Pancreas (tissue), 10 donors: Measurements from ENCODE around the gene EPHA3. TPM values are rescaled to one million over a fixed set of nuclear protein-coding genes. Genes with fewer than 3 reads are reported as not detected.

ENCODE experiments used
- ATAC-seq, 4 donors: fragments of 200-7000 bp; cut with Tn5 transposase; one replicate each; pipeline versions ENCODE4 v1.8.0 to v1.9.1; 2020; ENCODE audit warnings: mild to moderate bottlenecking in 4 of 4, moderate library complexity in 4 of 4
- DNase-seq, 6 donors: peaks; one replicate each; pipeline ENCODE4 v3.0.0-alpha.2; 2020
- FAIRE-seq: peaks from 2 replicates; lab custom pipeline; 2012; peaks lifted over from hg19 to GRCh38; lab: Jason Lieb, UNC
- H3K27ac ChIP-seq, 4 donors: fragments of 200-600 bp; sonication (generic); 1 replicate in 3 of 4; 2 replicates in 1 of 4; pipeline versions ENCODE4 v1.5.0 to v1.8.0; 2020
- H3K27me3 ChIP-seq, 4 donors: fragments of 200-600 bp; one replicate each; pipeline ENCODE4 v1.8.0; 2021
- H3K36me3 ChIP-seq, 3 donors: fragments of 200-600 bp; sonication (generic) in 1 of 3; one replicate each; pipeline versions ENCODE4 v1.5.0 to v1.8.0; 2020 to 2021
- H3K4me1 ChIP-seq, 3 donors: fragments of 200-600 bp; one replicate each; pipeline ENCODE4 v1.8.0; 2021
- H3K4me3 ChIP-seq, 4 donors: fragments of 200-600 bp; sonication (generic) in 2 of 4; one replicate each; pipeline versions ENCODE4 v1.5.0 to v1.8.0; 2020 to 2021
- H3K9me3 ChIP-seq, 4 donors: fragments of 200-600 bp; one replicate each; pipeline ENCODE4 v1.8.0; 2021
- WGBS, 2 donors: extraction: QIAGEN DNeasy Blood & Tissue Kit; methylation state at CpG; one replicate each; pipeline ENCODE4 v1.1.7; 2013; 5-methylcytosine and 5-hydroxymethylcytosine counted together
- intact Hi-C, 3 donors: fragments of 100-400 bp; cut with DNase I; formaldehyde crosslinking; loops; one replicate each; pipeline versions ENCODE4 v1.11.1 to v1.14.2; 2022
- polyA plus RNA-seq, 2 donors: library from polyadenylated mRNA; stranded (reverse); fragments of 200-250 nt; gene quantifications; one replicate each; pipeline ENCODE4 v1.2.3, GENCODE V29; 2013
- total RNA-seq, 6 donors: library from RNA; stranded (reverse); fragmentation: NEBNext Ultra II Directional in 4 of 6; extraction: Animal tissue kit (Norgen Biotek cat#: 25700) in 4 of 6; gene quantifications; one replicate each; pipeline versions ENCODE4 v1.2.1 to v1.2.4, GENCODE V29; 2021 to 2023
- TF ChIP-seq, protein P1 (sequence below), 4 donors: fragments of 200-600 bp; sonication (generic) in 3 of 4; IDR thresholded peaks; one replicate each; pipeline versions ENCODE4 v1.5.0 to v1.8.0; 2021; ENCODE audit warnings: antibody characterized with exemption in 4 of 4
- donor health status: healthy with polysubstance abuse.
- donor health status: DM: no; HTN: no; CAD: no; lungs with moderate emphysema.
- donor health status: DM: no; HTN: no; CAD: no.
- donor health status: control.
- donor health status: control.
- donor health status: Bipolar disorder and iron deficiency.
- donor health status: DM: yes; HTN: yes; CAD: no.
- donor health status: DM: no; HTN: no; CAD: no.
- donor health status: DM: no; HTN: no; CAD: no.
- donor health status: DM: yes; HTN: yes; CAD: no.

The EPHA3 gene
- total and polyA plus RNA-seq, 8 donors = 0.27 to 7.7 (median 0.80) TPM

GRCh38 chr3:89264037-89264560, 156.7 kb downstream of the EPHA3 start:
- Histone ChIP-seq H3K36me3 (no peaks in the 10 kb centered on the region), H3K9me3 (no peaks in the 10 kb centered on the region), H3K4me1 (peaks cover 0 to 3% (median 0%) of the 10 kb centered on the region in 3 donors), H3K4me3 (no peak overlapping the region), H3K27ac (no peak overlapping the region), H3K27me3 (no peaks in the 10 kb centered on the region)
- ATAC-seq (no peak), FAIRE-seq (no peak), DNase-seq (no peak)
- intact Hi-C loops = no loop called here
- 83 to 84% methylated on average over 6 of the region's 6 CpGs for WGBS, 2 donors
- TF ChIP-seq, protein P1, sequence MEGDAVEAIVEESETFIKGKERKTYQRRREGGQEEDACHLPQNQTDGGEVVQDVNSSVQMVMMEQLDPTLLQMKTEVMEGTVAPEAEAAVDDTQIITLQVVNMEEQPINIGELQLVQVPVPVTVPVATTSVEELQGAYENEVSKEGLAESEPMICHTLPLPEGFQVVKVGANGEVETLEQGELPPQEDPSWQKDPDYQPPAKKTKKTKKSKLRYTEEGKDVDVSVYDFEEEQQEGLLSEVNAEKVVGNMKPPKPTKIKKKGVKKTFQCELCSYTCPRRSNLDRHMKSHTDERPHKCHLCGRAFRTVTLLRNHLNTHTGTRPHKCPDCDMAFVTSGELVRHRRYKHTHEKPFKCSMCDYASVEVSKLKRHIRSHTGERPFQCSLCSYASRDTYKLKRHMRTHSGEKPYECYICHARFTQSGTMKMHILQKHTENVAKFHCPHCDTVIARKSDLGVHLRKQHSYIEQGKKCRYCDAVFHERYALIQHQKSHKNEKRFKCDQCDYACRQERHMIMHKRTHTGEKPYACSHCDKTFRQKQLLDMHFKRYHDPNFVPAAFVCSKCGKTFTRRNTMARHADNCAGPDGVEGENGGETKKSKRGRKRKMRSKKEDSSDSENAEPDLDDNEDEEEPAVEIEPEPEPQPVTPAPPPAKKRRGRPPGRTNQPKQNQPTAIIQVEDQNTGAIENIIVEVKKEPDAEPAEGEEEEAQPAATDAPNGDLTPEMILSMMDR (IDR thresholded peaks at IDR 0.05) = no peak

DNA sequence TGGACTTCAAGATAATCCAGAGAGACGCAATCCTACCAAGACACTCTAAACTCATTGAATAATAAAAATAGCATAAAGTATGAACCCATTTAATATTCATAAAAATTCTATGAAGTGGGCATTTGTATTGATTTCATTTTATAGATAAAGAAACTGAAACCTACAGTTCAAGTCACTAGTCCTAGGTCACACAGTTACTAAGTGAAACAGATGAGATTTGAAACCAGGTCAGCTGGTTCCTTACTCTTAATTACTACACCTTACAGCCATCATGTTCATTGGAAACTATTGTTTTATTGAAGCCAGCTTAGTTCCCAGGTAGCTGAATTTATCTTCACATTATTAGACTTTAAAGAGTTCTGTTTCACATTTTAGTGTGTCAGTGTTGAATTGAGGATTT, 158.7 kb downstream of the EPHA3 start:
- intact Hi-C loops = no loop called here
- FAIRE-seq (no peak), DNase-seq (no peak), ATAC-seq (no peak)
- Histone ChIP-seq H3K4me1 (peaks cover 0 to 3% (median 0%) of the 10 kb centered on the region in 3 donors), H3K36me3 (no peaks in the 10 kb centered on the region), H3K4me3 (no peak overlapping the region), H3K9me3 (no peaks in the 10 kb centered on the region), H3K27me3 (no peaks in the 10 kb centered on the region), H3K27ac (no peak overlapping the region)
- 86 to 97% methylated on average over 1 of the region's 1 CpG for WGBS, 2 donors
- TF ChIP-seq, protein P1 (IDR thresholded peaks at IDR 0.05) = no peak

GRCh38 chr3:89268059-89268458, 160.6 kb downstream of the EPHA3 start:
- FAIRE-seq (no peak), DNase-seq (no peak), ATAC-seq (no peak)
- Histone ChIP-seq H3K27ac (no peak overlapping the region), H3K4me1 (peaks cover 0 to 3% (median 0%) of the 10 kb centered on the region in 3 donors), H3K36me3 (no peaks in the 10 kb centered on the region), H3K27me3 (no peaks in the 10 kb centered on the region), H3K9me3 (no peaks in the 10 kb centered on the region), H3K4me3 (no peak overlapping the region)
- intact Hi-C loops = no loop called here
- whole genome bisulfite sequencing, 2 donors = 90 to 94% methylated on average over 1 of the region's 1 CpG
- TF ChIP-seq, protein P1 (IDR thresholded peaks at IDR 0.05) = no peak

DNA sequence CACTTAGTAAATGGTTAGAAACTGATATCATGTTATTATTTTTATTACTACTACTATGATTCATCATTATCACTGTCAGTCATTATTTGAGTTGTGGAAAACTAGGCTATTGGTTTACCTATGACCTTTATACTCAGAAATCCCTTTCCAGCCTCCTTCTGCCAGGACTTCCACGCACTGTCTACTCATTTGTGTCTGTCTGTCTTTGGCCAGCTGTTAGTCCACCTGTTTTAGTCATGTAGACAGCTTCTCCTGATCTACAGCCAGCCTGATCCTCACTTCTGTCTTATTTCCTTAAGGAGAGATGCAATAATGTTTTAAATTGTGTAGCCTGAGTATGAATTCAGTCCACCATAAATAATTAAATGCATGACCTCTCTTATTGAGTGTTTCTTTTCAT, 162.8 kb downstream of the EPHA3 start:
- TF ChIP-seq, protein P1 (IDR thresholded peaks at IDR 0.05) = no peak
- FAIRE-seq (no peak), ATAC-seq (no peak), DNase-seq (no peak)
- no peak overlapping the region for H3K27ac ChIP-seq
- H3K27me3 ChIP-seq = no peaks in the 10 kb centered on the region
- intact Hi-C loops = no loop called here
- WGBS, 2 donors = 48 to 64% methylated on average over 1 of the region's 1 CpG
- H3K4me3 ChIP-seq = no peak overlapping the region
- H3K36me3 ChIP-seq = no peaks in the 10 kb centered on the region
- H3K4me1 ChIP-seq = peaks cover 0 to 3% (median 0%) of the 10 kb centered on the region in 3 donors
- no peaks in the 10 kb centered on the region for H3K9me3 ChIP-seq

- no peak for DNase-seq
- WGBS, 2 donors = 86 to 95% methylated on average over 5 of the region's 5 CpGs
- Histone ChIP-seq H3K27ac (no peak overlapping the region), H3K27me3 (no peaks in the 10 kb centered on the region), H3K4me3 (no peak overlapping the region), H3K4me1 (no peaks in the 10 kb centered on the region), H3K36me3 (no peaks in the 10 kb centered on the region), H3K9me3 (no peaks in the 10 kb centered on the region)
- ATAC-seq = no peak
- intact Hi-C loops = no loop called here
- TF ChIP-seq, protein P1 (IDR thresholded peaks at IDR 0.05) = no peak
- FAIRE-seq = no peak
Observed at GRCh38 chr3:89275001-89275400, 167.6 kb downstream of the EPHA3 start.
